ENCODE measurements around the gene COPG1.

Gene COPG1

GRCh38 chr3:129310111-129311011, 61.0 kb downstream of the COPG1 start:
- Histone ChIP-seq H3K9ac (ENCODE audit: low read depth, low read length) (no peak overlapping the region), H3K9me3 (replicated peaks; ENCODE audit: low read length) (no peaks in the 10 kb centered on the region), H3K4me2 (ENCODE audit: low read length) (no peak overlapping the region), H3K4me1 (ENCODE audit: control insufficient read depth, insufficient read depth, low read length) (peaks cover 22% of the 10 kb centered on the region), H3K36me3 (ENCODE audit: insufficient read depth, low read length) (no peaks in the 10 kb centered on the region), H3K27me3 (ENCODE audit: control insufficient read depth, insufficient read depth, low read length) (no peaks in the 10 kb centered on the region), H3K4me3 (ENCODE audit: low read length) (no peak overlapping the region)

GRCh38 chr3:129311054-129311902, 61.9 kb downstream of the COPG1 start:
- H3K9ac ChIP-seq (ENCODE audit: low read depth, low read length) = no peak overlapping the region
- no peaks in the 10 kb centered on the region for H3K27me3 ChIP-seq (ENCODE audit: control insufficient read depth, insufficient read depth, low read length)
- H3K4me1 ChIP-seq (ENCODE audit: control insufficient read depth, insufficient read depth, low read length) = peaks cover 13% of the 10 kb centered on the region
- H3K4me3 ChIP-seq (ENCODE audit: low read length) = no peak overlapping the region
- no peak overlapping the region for H3K4me2 ChIP-seq (ENCODE audit: low read length)
- H3K9me3 ChIP-seq (replicated peaks; ENCODE audit: low read length) = no peaks in the 10 kb centered on the region
- no peaks in the 10 kb centered on the region for H3K36me3 ChIP-seq (ENCODE audit: insufficient read depth, low read length)

- no peak overlapping the region for H3K9ac ChIP-seq (ENCODE audit: low read depth, low read length)
- H3K4me2 ChIP-seq (ENCODE audit: low read length) = no peak overlapping the region
- H3K9me3 ChIP-seq (replicated peaks; ENCODE audit: low read length) = no peaks in the 10 kb centered on the region
- H3K4me3 ChIP-seq (ENCODE audit: low read length) = no peak overlapping the region
- H3K36me3 ChIP-seq (ENCODE audit: insufficient read depth, low read length) = no peaks in the 10 kb centered on the region
- no peaks in the 10 kb centered on the region for H3K27me3 ChIP-seq (ENCODE audit: control insufficient read depth, insufficient read depth, low read length)
- H3K4me1 ChIP-seq (ENCODE audit: control insufficient read depth, insufficient read depth, low read length) = peaks cover 13% of the 10 kb centered on the region
These were observed 62.7 kb downstream of the COPG1 start for GRCh38 chr3:129312021-129312639.

GRCh38 chr3:129312671-129313414, 63.4 kb downstream of the COPG1 start:
- Histone ChIP-seq H3K9ac (ENCODE audit: low read depth, low read length) (no peak overlapping the region), H3K36me3 (ENCODE audit: insufficient read depth, low read length) (no peaks in the 10 kb centered on the region), H3K9me3 (replicated peaks; ENCODE audit: low read length) (no peaks in the 10 kb centered on the region), H3K4me2 (ENCODE audit: low read length) (no peak overlapping the region), H3K4me1 (ENCODE audit: control insufficient read depth, insufficient read depth, low read length) (peaks cover 16% of the 10 kb centered on the region), H3K27me3 (ENCODE audit: control insufficient read depth, insufficient read depth, low read length) (no peaks in the 10 kb centered on the region), H3K4me3 (ENCODE audit: low read length) (no peak overlapping the region)

DNA sequence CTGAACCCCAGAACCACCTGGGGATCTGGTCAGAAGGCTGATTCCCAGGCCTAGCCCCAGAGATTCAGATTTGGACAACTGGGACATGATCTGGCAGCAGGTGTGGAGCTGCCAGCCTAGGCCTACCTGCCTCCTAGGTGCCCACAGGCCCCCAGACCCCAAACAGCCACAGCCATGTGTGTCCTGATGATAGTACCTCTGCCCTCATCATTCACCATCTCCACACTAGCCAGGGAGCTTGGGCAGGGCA, 63.9 kb downstream of the COPG1 start:
- no peaks in the 10 kb centered on the region for H3K9me3 ChIP-seq (replicated peaks; ENCODE audit: low read length)
- H3K36me3 ChIP-seq (ENCODE audit: insufficient read depth, low read length) = no peaks in the 10 kb centered on the region
- H3K27me3 ChIP-seq (ENCODE audit: control insufficient read depth, insufficient read depth, low read length) = no peaks in the 10 kb centered on the region
- H3K9ac ChIP-seq (ENCODE audit: low read depth, low read length) = no peak overlapping the region
- H3K4me2 ChIP-seq (ENCODE audit: low read length) = no peak overlapping the region
- H3K4me1 ChIP-seq (ENCODE audit: control insufficient read depth, insufficient read depth, low read length) = peaks cover 16% of the 10 kb centered on the region
- H3K4me3 ChIP-seq (ENCODE audit: low read length) = no peak overlapping the region

GRCh38 chr3:129313665-129314385, 64.4 kb downstream of the COPG1 start:
- Histone ChIP-seq H3K36me3 (ENCODE audit: insufficient read depth, low read length) (no peaks in the 10 kb centered on the region), H3K9me3 (replicated peaks; ENCODE audit: low read length) (no peaks in the 10 kb centered on the region), H3K4me3 (ENCODE audit: low read length) (peak overlapping the region; percentile 98), H3K27me3 (ENCODE audit: control insufficient read depth, insufficient read depth, low read length) (no peaks in the 10 kb centered on the region), H3K9ac (ENCODE audit: low read depth, low read length) (peak overlapping the region; percentile 92), H3K4me1 (ENCODE audit: control insufficient read depth, insufficient read depth, low read length) (peaks cover 16% of the 10 kb centered on the region), H3K4me2 (ENCODE audit: low read length) (peak overlapping the region; percentile 98)

- no peaks in the 10 kb centered on the region for H3K9me3 ChIP-seq (replicated peaks; ENCODE audit: low read length)
- no peaks in the 10 kb centered on the region for H3K27me3 ChIP-seq (ENCODE audit: control insufficient read depth, insufficient read depth, low read length)
- H3K36me3 ChIP-seq (ENCODE audit: insufficient read depth, low read length) = no peaks in the 10 kb centered on the region
- H3K4me1 ChIP-seq (ENCODE audit: control insufficient read depth, insufficient read depth, low read length) = peaks cover 16% of the 10 kb centered on the region
- H3K9ac ChIP-seq (ENCODE audit: low read depth, low read length) = peak overlapping the region; percentile 92
- peak overlapping the region; percentile 98 for H3K4me3 ChIP-seq (ENCODE audit: low read length)
- peak overlapping the region; percentile 98 for H3K4me2 ChIP-seq (ENCODE audit: low read length)
These were observed 65.2 kb downstream of the COPG1 start for GRCh38 chr3:129314386-129315222.

DNA sequence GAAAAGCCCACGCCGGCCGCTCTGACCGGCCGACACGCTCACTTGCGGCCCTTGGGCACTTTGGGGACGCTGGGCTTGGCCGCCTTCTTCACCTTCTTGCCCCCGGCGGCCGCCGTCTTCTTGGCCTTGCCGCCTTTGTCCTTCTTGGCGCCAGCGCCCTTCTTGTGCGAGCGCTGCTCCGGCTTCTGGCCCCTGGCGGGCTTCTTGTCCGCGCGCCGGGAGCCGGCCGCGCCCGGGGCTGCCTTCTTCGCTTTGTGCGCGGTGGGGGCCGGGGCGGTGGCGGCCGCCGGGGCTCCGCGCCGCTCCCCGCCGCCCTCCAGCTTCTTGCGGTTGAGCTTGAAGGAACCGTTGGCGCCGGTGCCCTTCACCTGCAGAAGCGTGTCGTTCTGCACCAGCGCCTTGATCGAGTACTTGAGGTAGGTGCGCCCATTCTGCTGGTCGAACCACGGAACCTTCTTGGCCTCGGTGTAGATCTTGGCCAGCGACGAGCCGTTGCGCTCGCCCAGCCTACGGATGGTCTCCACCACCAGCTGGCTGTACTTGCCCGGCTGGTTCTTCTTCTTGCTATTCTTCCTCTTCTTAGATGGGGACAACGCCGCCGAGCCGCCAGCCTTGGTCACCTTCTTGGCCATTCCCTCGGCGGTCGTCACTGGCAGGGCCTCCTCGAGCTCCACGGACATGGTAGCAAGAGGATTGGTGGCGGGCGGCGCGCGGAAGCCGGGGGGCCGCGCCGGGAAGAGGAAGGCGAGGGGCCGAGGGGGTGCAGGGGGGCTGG, 66.0 kb downstream of the COPG1 start:
- H3K36me3 ChIP-seq (ENCODE audit: insufficient read depth, low read length) = no peaks in the 10 kb centered on the region
- peak overlapping the region; percentile 98 for H3K4me2 ChIP-seq (ENCODE audit: low read length)
- no peaks in the 10 kb centered on the region for H3K9me3 ChIP-seq (replicated peaks; ENCODE audit: low read length)
- H3K9ac ChIP-seq (ENCODE audit: low read depth, low read length) = peak overlapping the region; percentile 92
- H3K27me3 ChIP-seq (ENCODE audit: control insufficient read depth, insufficient read depth, low read length) = no peaks in the 10 kb centered on the region
- peak overlapping the region; percentile 98 for H3K4me3 ChIP-seq (ENCODE audit: low read length)
- H3K4me1 ChIP-seq (ENCODE audit: control insufficient read depth, insufficient read depth, low read length) = peaks cover 16% of the 10 kb centered on the region

DNA sequence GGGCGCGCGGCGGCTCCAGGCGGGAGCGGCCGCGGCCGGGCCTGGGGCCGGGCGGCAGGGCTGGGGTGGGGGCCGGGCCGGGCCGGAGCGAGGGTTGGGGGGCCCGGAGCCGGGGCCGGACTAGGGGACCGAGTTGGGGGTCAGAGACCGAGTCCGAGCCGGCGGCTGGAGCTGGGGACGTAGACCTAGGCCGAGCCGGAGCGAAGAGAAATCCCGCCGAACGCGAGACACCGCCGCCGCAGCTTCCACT, 66.5 kb downstream of the COPG1 start:
- Histone ChIP-seq H3K27me3 (ENCODE audit: control insufficient read depth, insufficient read depth, low read length) (no peaks in the 10 kb centered on the region), H3K4me1 (ENCODE audit: control insufficient read depth, insufficient read depth, low read length) (peaks cover 16% of the 10 kb centered on the region), H3K9me3 (replicated peaks; ENCODE audit: low read length) (no peaks in the 10 kb centered on the region), H3K9ac (ENCODE audit: low read depth, low read length) (peak overlapping the region; percentile 92), H3K4me3 (ENCODE audit: low read length) (peak overlapping the region; percentile 98), H3K36me3 (ENCODE audit: insufficient read depth, low read length) (no peaks in the 10 kb centered on the region), H3K4me2 (ENCODE audit: low read length) (peak overlapping the region; percentile 98)
